ELF-1 (cell line): Measurements from ENCODE around the gene ATP6V1F.

Experiments
- DNase-seq: peaks from one replicate; pipeline ENCODE4 v3.0.0-alpha.2; 2016; ENCODE audit warnings: low read depth, low spot score

Gene ATP6V1F

GRCh38 chr7:128867842-128868623, 5.4 kb downstream of the ATP6V1F start:
- DNase-seq: peak; percentile 43

- no peak for DNase-seq
Observed at GRCh38 chr7:128868624-128869137, 6.0 kb downstream of the ATP6V1F start.

GRCh38 chr7:128869138-128869943, 6.7 kb downstream of the ATP6V1F start:
- peak; percentile 59 for DNase-seq

GRCh38 chr7:128869944-128870285, 7.3 kb downstream of the ATP6V1F start:
- DNase-seq: peak; percentile 44

GRCh38 chr7:128871050-128871449, 8.4 kb downstream of the ATP6V1F start:
- DNase-seq: no peak

GRCh38 chr7:128872394-128872824, 9.8 kb downstream of the ATP6V1F start:
- DNase-seq: peak; percentile 56

- DNase-seq: no peak
Observed at GRCh38 chr7:128873234-128873633, 10.6 kb downstream of the ATP6V1F start.

- DNase-seq: no peak
Observed at GRCh38 chr7:128874140-128875031, 11.7 kb downstream of the ATP6V1F start.

- no peak for DNase-seq
Observed at GRCh38 chr7:128875523-128875948, 12.9 kb downstream of the ATP6V1F start.

- DNase-seq: no peak
Observed at GRCh38 chr7:128876127-128876526, 13.5 kb downstream of the ATP6V1F start.

GRCh38 chr7:128876586-128876977, 13.9 kb downstream of the ATP6V1F start:
- DNase-seq: no peak

- no peak for DNase-seq
Observed at GRCh38 chr7:128876978-128877755, 14.5 kb downstream of the ATP6V1F start.

- no peak for DNase-seq
Observed at GRCh38 chr7:128877756-128878120, 15.1 kb downstream of the ATP6V1F start.

- DNase-seq: no peak
Observed at GRCh38 chr7:128878226-128879105, 15.8 kb downstream of the ATP6V1F start.

- no peak for DNase-seq
Observed at GRCh38 chr7:128879461-128879938, 16.8 kb downstream of the ATP6V1F start.

- DNase-seq: peak; percentile 86
Observed at GRCh38 chr7:128879939-128880746, 17.5 kb downstream of the ATP6V1F start.

GRCh38 chr7:128880791-128881457, 18.3 kb downstream of the ATP6V1F start:
- DNase-seq: no peak

- DNase-seq: no peak
Observed at GRCh38 chr7:128881458-128882125, 18.9 kb downstream of the ATP6V1F start.
